Measurements from ENCODE around the gene TENM3.

GRCh38 chr4:182553653-182554052, 310.5 kb downstream of the TENM3 start:
- TF ChIP-seq CTCF (IDR thresholded peaks at IDR 0.05; ENCODE audit: low read depth, low read length, poor library complexity, severe bottlenecking): no peak
- TF ChIP-seq EZH2phosphoT487 (IDR thresholded peaks at IDR 0.05; ENCODE audit: borderline replicate concordance, low read length): no peak
